ENCODE results near the gene C1orf210. TPM values are rescaled to one million over a fixed set of nuclear protein-coding genes. Genes with fewer than 3 reads are reported as not detected.

The C1orf210 gene
- not detected in 5 replicates for total RNA-seq (2022; extraction: Qiagen RNA extraction)

DNA sequence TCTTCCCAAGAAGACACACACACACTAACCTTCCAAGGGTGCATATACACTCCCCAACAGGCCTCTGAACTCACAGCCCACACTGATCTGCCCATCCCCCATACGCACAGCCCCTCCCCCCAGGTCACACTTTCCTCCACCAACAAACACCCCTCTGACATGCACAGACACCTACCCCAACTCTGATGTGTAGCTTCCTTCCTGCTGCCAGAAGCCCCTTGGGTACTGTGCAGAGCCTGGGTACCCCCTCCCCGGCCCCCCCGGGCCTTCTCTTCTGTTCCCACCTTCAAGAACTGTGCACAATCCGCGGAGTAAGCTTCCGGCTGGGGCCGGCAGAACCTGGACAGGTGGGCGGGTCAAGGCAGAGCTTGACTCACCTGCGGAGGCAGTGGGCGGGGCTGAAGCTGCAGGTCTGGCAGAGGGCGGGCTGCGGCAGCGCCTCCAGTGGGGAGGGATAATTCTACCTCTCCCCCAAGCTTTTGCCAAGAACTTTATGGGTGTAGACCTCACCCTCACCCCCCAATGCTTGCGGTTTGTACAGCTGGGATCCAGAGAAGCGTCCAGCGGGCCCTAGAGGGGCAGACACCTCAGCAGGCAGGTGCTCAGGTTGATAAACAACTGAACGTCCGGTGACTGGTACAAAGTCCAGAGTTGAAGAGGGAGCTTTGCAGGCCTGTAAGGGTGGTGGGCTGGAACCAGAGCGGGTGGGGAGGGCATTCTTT is at the start of gene C1orf210:
C1orf210 (minus strand) TSS at position 313 of the 722 bp plus-strand sequence. CDS start 2,311 bp downstream, outside the sequence.

DNA sequence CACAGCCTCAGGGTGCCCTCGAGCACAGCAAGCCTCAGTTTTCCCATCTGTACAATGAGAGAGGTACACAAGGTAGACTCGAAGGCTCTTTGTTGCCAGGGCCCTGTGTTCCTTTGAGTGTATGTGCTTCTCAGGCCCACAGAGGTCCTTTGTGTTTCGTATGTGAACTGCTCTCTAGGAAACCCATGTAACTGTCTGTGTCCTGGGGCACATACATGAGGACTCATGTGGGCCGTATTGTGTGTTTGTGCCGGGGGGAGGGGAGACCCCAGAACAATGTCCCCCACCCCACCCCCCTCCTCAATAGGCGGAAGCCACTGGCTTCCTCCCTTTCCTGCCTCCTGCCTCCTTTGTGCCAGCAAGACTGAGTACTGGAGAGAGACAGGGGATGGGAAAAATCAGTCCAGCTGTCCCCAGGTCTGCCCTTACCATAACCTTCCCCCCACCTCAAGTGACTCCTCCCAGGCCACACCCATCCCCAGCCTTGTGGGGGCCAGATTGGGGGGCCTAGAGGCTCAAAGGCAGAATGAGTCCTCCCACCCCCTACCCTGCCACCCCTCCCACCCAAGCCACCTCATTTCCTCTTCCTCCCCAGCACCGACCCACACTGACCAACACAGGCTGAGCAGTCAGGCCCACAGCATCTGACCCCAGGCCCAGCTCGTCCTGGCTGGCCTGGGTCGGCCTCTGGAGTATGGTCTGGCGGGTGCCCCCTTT is 15.2 kb upstream of the C1orf210 start, which contains the start of gene TIE1:
TIE1 (plus strand) TSS at position 605 of the 717 bp plus-strand sequence; CDS start at position 695, 90 bp downstream.

DNA sequence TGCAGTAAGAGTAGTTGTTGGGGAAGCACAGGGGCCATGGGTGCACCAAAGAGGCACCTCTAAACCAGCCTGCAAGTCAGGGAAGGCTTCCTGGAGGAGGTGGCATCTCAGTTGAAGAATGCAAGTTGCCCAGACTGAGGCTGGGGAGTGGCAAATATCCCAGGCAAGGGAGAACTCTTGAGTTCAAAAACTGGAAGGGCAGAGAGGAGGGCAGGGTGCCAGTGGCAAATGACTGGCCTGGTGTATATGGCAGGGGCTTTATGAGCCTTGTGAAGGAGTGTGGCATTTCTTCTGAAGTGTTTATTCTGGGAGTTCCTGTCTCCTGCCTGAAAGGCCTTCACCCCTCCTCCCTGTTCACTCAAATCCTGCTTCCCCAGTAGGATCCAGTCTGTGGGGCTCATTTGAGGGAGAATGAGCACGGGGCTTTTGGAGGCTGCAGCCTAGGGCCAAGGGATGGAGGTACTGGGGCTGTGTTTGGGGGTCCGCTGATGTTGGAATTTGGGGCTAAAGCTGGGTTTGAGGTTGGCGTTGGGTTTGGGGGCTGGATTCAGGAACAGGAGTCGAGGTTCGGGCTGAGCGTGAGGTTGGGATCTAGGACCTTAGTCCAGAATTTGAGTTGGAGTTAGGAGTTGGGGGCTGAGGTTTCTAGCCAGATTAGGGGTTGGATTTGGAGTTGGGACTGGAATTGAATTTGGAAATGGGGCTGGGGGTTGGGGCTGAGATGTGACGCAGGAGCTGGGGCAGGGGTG is 15.6 kb downstream of the C1orf210 start, which contains the start of gene TMEM125:
TMEM125 (plus strand) TSS at position 357 of the 749 bp plus-strand sequence. CDS start 2,740 bp downstream, outside the sequence.

Other genes starting within 250 kb of the C1orf210 start
- 171 to 197 TPM (median 182 TPM) in 5 replicates for gene EBNA1BP2, start 113.3 kb downstream of the C1orf210 start, total RNA-seq (2022; extraction: Qiagen RNA extraction)
- 0.25 to 0.46 TPM (median 0.35 TPM) in 5 replicates for gene CFAP57, start 113.3 kb downstream of the C1orf210 start, total RNA-seq (2022; extraction: Qiagen RNA extraction)
- 0.14 TPM in 1 of 5 replicates, not detected in the others for gene TMEM125, start 15.6 kb downstream of the C1orf210 start, total RNA-seq (2022; extraction: Qiagen RNA extraction)
- 0.02 to 0.25 TPM (median 0.13 TPM) in 4 of 5 replicates, not detected in the other for gene TIE1, start 15.4 kb upstream of the C1orf210 start, total RNA-seq (2022; extraction: Qiagen RNA extraction)
- 0.15 to 0.25 TPM (median 0.16 TPM) in 3 of 5 replicates, not detected in the others for gene MPL, start 52.2 kb upstream of the C1orf210 start, total RNA-seq (2022; extraction: Qiagen RNA extraction)
- gene CDC20, start 73.4 kb upstream of the C1orf210 start, total RNA-seq (2022; extraction: Qiagen RNA extraction): 174 to 209 TPM (median 197 TPM) in 5 replicates
- 133 to 155 TPM (median 136 TPM) in 5 replicates for gene ELOVL1, start 82.4 kb upstream of the C1orf210 start, total RNA-seq (2022; extraction: Qiagen RNA extraction)
- 31.6 to 34.1 TPM (median 32.3 TPM) in 5 replicates for gene MED8, start 104.2 kb upstream of the C1orf210 start, total RNA-seq (2022; extraction: Qiagen RNA extraction)
- gene SZT2, start 104.3 kb upstream of the C1orf210 start, total RNA-seq (2022; extraction: Qiagen RNA extraction): 3.6 to 8.7 TPM (median 7.0 TPM) in 5 replicates
- gene HYI, start 168.3 kb upstream of the C1orf210 start, total RNA-seq (2022; extraction: Qiagen RNA extraction): 12.7 to 14.9 TPM (median 14.3 TPM) in 5 replicates
- gene PTPRF, start 245.3 kb upstream of the C1orf210 start, total RNA-seq (2022; extraction: Qiagen RNA extraction): 70.7 to 107 TPM (median 104 TPM) in 5 replicates

All from A549 treated with dexamethasone at 1 μM for 4 hours (cell line).